H1 (cell line): ENCODE data around the gene MAPT. TPM values are rescaled to one million over a fixed set of nuclear protein-coding genes. Genes with fewer than 3 reads are reported as not detected.

Source experiments
- CTCF ChIA-PET: fragments of 300-600 bp; sonication (Branson Sonifier 250); formaldehyde crosslinking; loops from one replicate; lab custom pipeline; 2021; ENCODE audit not compliant: partially characterized antibody; lab: Charles Lee
- POLR2A ChIA-PET: fragments of 300-600 bp; sonication (Branson Sonifier 250); formaldehyde crosslinking; loops from one replicate; lab custom pipeline; 2021; ENCODE audit warnings: inconsistent platforms; ENCODE audit not compliant: partially characterized antibody; lab: Charles Lee
- DNase-seq, 2 experiments: peaks; one replicate each; pipeline versions ENCODE4 v3.0.0 to v3.0.0-alpha.2; 2010 to 2022; ENCODE audit warnings: low spot score in 2 of 2, low read depth in 1 of 2, mixed read lengths in 1 of 2
- FAIRE-seq: peaks from 2 replicates; lab custom pipeline; 2011; peaks lifted over from hg19 to GRCh38; lab: Jason Lieb, UNC
- H2AFZ ChIP-seq: 2 replicates; pipeline ENCODE4 v1.8.1; 2012; ENCODE audit warnings: low read length, inconsistent platforms
- H2AK5ac ChIP-seq: 2 replicates; pipeline ENCODE4 v1.6.1; 2013; ENCODE audit warnings: low read depth, low read length
- H2BK120ac ChIP-seq: replicated peaks from 2 replicates; pipeline ENCODE3; 2013; ENCODE audit warnings: low read depth, low read length, inconsistent platforms
- H2BK12ac ChIP-seq: 2 replicates; pipeline ENCODE4 v1.6.1; 2013; ENCODE audit warnings: low read depth, low read length
- H2BK15ac ChIP-seq: 2 replicates; pipeline ENCODE4 v1.6.1; 2013; ENCODE audit warnings: low read length
- H2BK20ac ChIP-seq: 2 replicates; pipeline ENCODE4 v1.6.1; 2013; ENCODE audit warnings: low read length
- H2BK5ac ChIP-seq: 2 replicates; pipeline ENCODE4 v1.6.1; 2013; ENCODE audit warnings: low read depth, low read length
- H3K14ac ChIP-seq: 2 replicates; pipeline ENCODE4 v1.6.1; 2013; ENCODE audit warnings: inconsistent platforms; ENCODE audit not compliant: insufficient read length
- H3K18ac ChIP-seq: 2 replicates; pipeline ENCODE4 v1.6.1; 2013; ENCODE audit warnings: low read length; ENCODE audit errors: extremely low read depth
- H3K23ac ChIP-seq: 2 replicates; pipeline ENCODE4 v1.6.1; 2013; ENCODE audit warnings: inconsistent platforms; ENCODE audit not compliant: insufficient read length
- H3K23me2 ChIP-seq: 2 replicates; pipeline ENCODE4 v1.6.1; 2013; ENCODE audit warnings: low read depth, low read length
- H3K27ac ChIP-seq: 2 replicates; pipeline ENCODE4 v1.6.1; 2011; ENCODE audit warnings: low read depth, low read length, inconsistent platforms
- H3K27me3 ChIP-seq, 4 experiments: replicated peaks in 1 of 4; 1 replicate in 1 of 4; 2 replicates in 3 of 4; pipeline versions ENCODE4 v1.6.1 to v1.8.1; 2011 to 2013; ENCODE audit warnings: low read length in 3 of 4, mild to moderate bottlenecking in 3 of 4, inconsistent platforms in 2 of 4, mixed read lengths in 2 of 4, moderate library complexity in 1 of 4; ENCODE audit not compliant: control insufficient read depth in 3 of 4, insufficient read depth in 3 of 4; ENCODE audit errors: extremely low read depth in 1 of 4
- H3K36me3 ChIP-seq, 4 experiments: 2 replicates each; pipeline versions ENCODE4 v1.6.1 to v1.8.1; 2011 to 2013; ENCODE audit warnings: mild to moderate bottlenecking in 4 of 4, low read length in 3 of 4, moderate library complexity in 2 of 4, control low read depth in 1 of 4, inconsistent platforms in 1 of 4; ENCODE audit not compliant: insufficient read depth in 4 of 4, control insufficient read depth in 2 of 4
- H3K4ac ChIP-seq: replicated peaks from 2 replicates; pipeline ENCODE3; 2013; ENCODE audit warnings: low read length, low read depth, mixed read lengths, inconsistent platforms; ENCODE audit not compliant: insufficient read length
- H3K4me1 ChIP-seq, 4 experiments: replicated peaks in 1 of 4; 1 replicate in 1 of 4; 2 replicates in 3 of 4; pipeline versions ENCODE4 v1.6.1 to v1.8.1; 2011 to 2013; ENCODE audit warnings: low read length in 3 of 4, inconsistent platforms in 2 of 4, mixed read lengths in 1 of 4; ENCODE audit not compliant: insufficient read depth in 4 of 4, control insufficient read depth in 3 of 4
- H3K4me2 ChIP-seq, 2 experiments: 2 replicates each; pipeline versions ENCODE4 v1.6.1 to v1.8.1; 2011 to 2013; ENCODE audit warnings: low read depth in 2 of 2, low read length in 2 of 2, control low read depth in 1 of 2, inconsistent platforms in 1 of 2, mild to moderate bottlenecking in 1 of 2; ENCODE audit not compliant: insufficient read depth in 1 of 2
- H3K4me3 ChIP-seq, 4 experiments: fragments of 200-600, 300-600 bp in 1 of 4; sonication (generic), shearing (Covaris generic), sonication (Bioruptor Twin) in 1 of 4; 2 replicates each; pipeline versions ENCODE4 v1.5.1 to v1.8.1; 2011 to 2016; ENCODE audit warnings: low read length in 4 of 4, low read depth in 3 of 4, control low read depth in 2 of 4, inconsistent platforms in 2 of 4, mild to moderate bottlenecking in 2 of 4, mixed read lengths in 1 of 4, moderate library complexity in 1 of 4; ENCODE audit not compliant: insufficient read depth in 2 of 4; ENCODE audit errors: extremely low read depth in 1 of 4
- H3K56ac ChIP-seq: replicated peaks from 2 replicates; pipeline ENCODE3; 2013; ENCODE audit warnings: low read depth, mild to moderate bottlenecking, mixed read lengths, low read length, inconsistent platforms; ENCODE audit not compliant: insufficient read length
- H3K79me1 ChIP-seq: 2 replicates; pipeline ENCODE4 v1.6.1; 2013; ENCODE audit warnings: low read depth, low read length, control low read depth
- H3K79me2 ChIP-seq, 2 experiments: 2 replicates each; pipeline versions ENCODE4 v1.6.1 to v1.8.1; 2012 to 2013; ENCODE audit warnings: low read length in 2 of 2, mild to moderate bottlenecking in 2 of 2, inconsistent platforms in 1 of 2; ENCODE audit not compliant: insufficient read depth in 2 of 2, control insufficient read depth in 1 of 2
- H3K9ac ChIP-seq, 4 experiments: replicated peaks in 1 of 4; 1 replicate in 1 of 4; 2 replicates in 3 of 4; pipeline versions ENCODE4 v1.6.1 to v1.8.1; 2011 to 2013; ENCODE audit warnings: low read depth in 3 of 4, low read length in 3 of 4, control low read depth in 2 of 4, mild to moderate bottlenecking in 2 of 4, moderate library complexity in 2 of 4, inconsistent platforms in 1 of 4; ENCODE audit errors: extremely low read depth in 1 of 4
- H3K9me3 ChIP-seq, 2 experiments: 2 replicates each; pipeline versions ENCODE4 v1.6.1 to v1.8.1; 2012 to 2013; ENCODE audit warnings: mild to moderate bottlenecking in 2 of 2, moderate library complexity in 2 of 2, control low read depth in 1 of 2, inconsistent platforms in 1 of 2, low read depth in 1 of 2, low read length in 1 of 2, mixed read lengths in 1 of 2; ENCODE audit not compliant: insufficient read depth in 2 of 2
- H4K20me1 ChIP-seq, 2 experiments: replicated peaks in 1 of 2; 2 replicates each; pipeline versions ENCODE3 to v1.8.1; 2011 to 2013; ENCODE audit warnings: inconsistent platforms in 2 of 2, low read length in 2 of 2, mild to moderate bottlenecking in 1 of 2; ENCODE audit not compliant: insufficient read depth in 2 of 2, control insufficient read depth in 1 of 2
- H4K5ac ChIP-seq: 2 replicates; pipeline ENCODE4 v1.6.1; 2013; ENCODE audit warnings: low read length, low read depth, mixed read lengths, inconsistent platforms; ENCODE audit not compliant: insufficient read length
- H4K8ac ChIP-seq: 2 replicates; pipeline ENCODE4 v1.8.0; 2013; ENCODE audit warnings: mild to moderate bottlenecking, moderate library complexity, low read length, inconsistent platforms; ENCODE audit not compliant: insufficient read depth; ENCODE audit errors: extremely low read depth
- H4K91ac ChIP-seq: replicated peaks from 2 replicates; pipeline ENCODE3; 2013; ENCODE audit warnings: low read length, mixed read lengths, inconsistent platforms; ENCODE audit not compliant: insufficient read length
- CBX8 ChIP-seq: fragments of 300-800, 300-1000 bp; sonication (generic); IDR thresholded peaks from 2 replicates; pipeline ENCODE4 v1.7.1; 2016; ENCODE audit warnings: low read depth, low read length, borderline replicate concordance
- FOSL1 ChIP-seq: IDR thresholded peaks from 2 replicates; pipeline ENCODE4 v1.6.1; 2011; ENCODE audit warnings: mild to moderate bottlenecking, low read depth, low read length, moderate library complexity; ENCODE audit not compliant: insufficient read depth
- MAFK ChIP-seq: IDR thresholded peaks from 2 replicates; pipeline ENCODE4 v1.6.1; 2012; ENCODE audit warnings: low read depth, mild to moderate bottlenecking, improper control_type of control experiment, low read length
- RAD21 ChIP-seq, 2 experiments: IDR thresholded peaks in 1 of 2; conservative IDR thresholded peaks in 1 of 2; 2 replicates each; pipeline ENCODE4 v1.6.1; 2011; ENCODE audit warnings: low read depth in 2 of 2, low read length in 2 of 2, improper control_type of control experiment in 1 of 2, inconsistent platforms in 1 of 2, mild to moderate bottlenecking in 1 of 2, moderate library complexity in 1 of 2
- SRF ChIP-seq: IDR thresholded peaks from 2 replicates; pipeline ENCODE4 v1.6.1; 2011; ENCODE audit warnings: mild to moderate bottlenecking, low read depth, low read length, moderate library complexity
- YY1 ChIP-seq: IDR thresholded peaks from 2 replicates; pipeline ENCODE4 v1.6.1; 2011; ENCODE audit warnings: low read depth, mild to moderate bottlenecking, low read length
- WGBS, 2 experiments: shearing (Covaris generic) in 1 of 2; methylation state at CpG; one replicate each; pipeline versions ENCODE4 v1.1.6 to v1.1.7; 2013 to 2015; ENCODE audit warnings: low lambda C conversion rate in 2 of 2, mixed read lengths in 2 of 2, inconsistent platforms in 1 of 2, low coverage in 1 of 2, missing lambda C conversion rate in 1 of 2; ENCODE audit not compliant: insufficient replicate concordance in 2 of 2, insufficient coverage in 1 of 2, insufficient read length in 1 of 2; ENCODE audit errors: extremely low coverage in 1 of 2, missing lambda C conversion rate in 1 of 2; 5-methylcytosine and 5-hydroxymethylcytosine counted together
- polyA plus RNA-seq, 7 experiments: library from polyadenylated mRNA; depleted of rRNA in 3 of 7; stranded (reverse) in 5 of 7; unstranded in 2 of 7; fragments of >200 nt in 5 of 7; fragments of 200-250 nt in 2 of 7; gene quantifications; 1 replicate in 5 of 7; 2 replicates in 1 of 7; 4 replicates in 1 of 7; pipeline versions ENCODE4 v1.2.1 to v1.2.3, GENCODE V29; 2011 to 2013; ENCODE audit warnings: missing spikeins in 2 of 7, mixed read lengths in 2 of 7
- total RNA-seq: library from RNA; stranded (reverse); fragmentation: NEBNext Ultra II Directional; extraction: Animal tissue kit (Norgen Biotek cat#: 25700); gene quantifications from 2 replicates; pipeline ENCODE4 v1.2.1, GENCODE V29; 2021
- TF ChIP-seq, protein P1 (sequence below): IDR thresholded peaks from 2 replicates; pipeline ENCODE4 v1.6.1; 2012; ENCODE audit warnings: inconsistent platforms
- TF ChIP-seq, protein P2 (sequence below), 3 experiments: IDR thresholded peaks; 1 replicate in 2 of 3; 2 replicates in 1 of 3; pipeline versions ENCODE4 v1.5.1 to v1.6.1; 2011; ENCODE audit warnings: low read length in 3 of 3, mild to moderate bottlenecking in 3 of 3, inconsistent platforms in 2 of 3, low read depth in 1 of 3, moderate library complexity in 1 of 3; ENCODE audit not compliant: insufficient read depth in 1 of 3; ENCODE audit errors: control extremely low read depth in 1 of 3

The MAPT gene
- total and polyA plus RNA-seq, 2 of the 8 experiments (the other 6 are each of a cell fraction or from before 2014, with no cell fraction given), result 0.54 to 1.7 TPM

DNA sequence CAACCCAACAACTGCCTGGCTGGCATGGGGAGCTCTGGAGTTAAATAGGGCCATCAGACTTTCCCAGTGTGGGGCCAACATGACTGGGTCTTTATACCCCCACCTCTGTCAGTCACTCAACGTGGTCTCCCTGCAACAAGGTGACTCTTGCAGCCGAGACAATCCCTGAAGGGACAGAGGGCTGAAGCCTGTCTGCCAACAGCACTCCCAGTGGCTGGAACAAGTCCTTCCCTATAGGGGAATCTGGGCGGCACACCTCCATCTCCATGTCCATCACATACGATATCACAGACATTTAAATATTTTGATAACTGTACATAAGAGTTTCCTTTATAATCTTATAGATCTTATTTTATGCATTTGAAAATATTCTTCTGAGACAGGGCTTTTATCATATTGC is 4.8 kb upstream of the MAPT start:
- Histone ChIP-seq H3K27ac (no peak overlapping the region), H3K9ac (no peak overlapping the region), H3K9me3 (no peaks in the 10 kb centered on the region), H3K18ac (no peak overlapping the region), H2BK5ac (no peak overlapping the region), H2BK120ac (no peak overlapping the region), H3K36me3 (no peaks in the 10 kb centered on the region), H4K91ac (no peak overlapping the region), H3K56ac (no peak overlapping the region), H4K8ac (no peak overlapping the region), H3K4ac (no peak overlapping the region), H4K5ac (no peak overlapping the region), H3K79me2 (no peaks in the 10 kb centered on the region), H3K27me3 (peaks cover 2 to 14% (median 11%) of the 10 kb centered on the region in 4 experiments), H2AK5ac (no peak overlapping the region), H3K4me2 (no peak overlapping the region), H2BK20ac (no peak overlapping the region), H3K23me2 (peaks cover 5% of the 10 kb centered on the region; the same call in 1 of the 2 replicates), H4K20me1 (no peaks in the 10 kb centered on the region), H3K79me1 (no peaks in the 10 kb centered on the region), H3K4me1 (no peaks in the 10 kb centered on the region; a peak in 1 of 7 replicates), H3K4me3 (no peak overlapping the region), H2AFZ (no peak overlapping the region), H3K23ac (no peak overlapping the region), H3K14ac (no peak overlapping the region), H2BK12ac (no peak overlapping the region), H2BK15ac (no peak overlapping the region)
- 60% methylated on average over 4 of the region's 4 CpGs; no CpG with 5 or more reads in 1 of the 2 experiments for WGBS, 2 experiments
- DNase-seq, result no peak
- ChIA-PET CTCF (interaction anchor here (0.9 to 1.4 kb wide), 3 partner anchors 11 to 24 kb away, joined by 3 to 5 read pairs (median 3); no protein-coding TSS in a partner anchor), POLR2A (no interaction called here)
- FAIRE-seq, result no peak
- no peak for TF ChIP-seq CBX8
- no peak for TF ChIP-seq MAFK
- TF ChIP-seq, protein P1, sequence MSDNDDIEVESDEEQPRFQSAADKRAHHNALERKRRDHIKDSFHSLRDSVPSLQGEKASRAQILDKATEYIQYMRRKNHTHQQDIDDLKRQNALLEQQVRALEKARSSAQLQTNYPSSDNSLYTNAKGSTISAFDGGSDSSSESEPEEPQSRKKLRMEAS, result no peak
- TF ChIP-seq SRF, result no peak
- peak; percentile 39 to 53 for TF ChIP-seq RAD21 (IDR thresholded peaks at IDR 0.05 in 1 of 2, conservative IDR thresholded peaks at IDR 0.05 in 1 of 2; ENCODE audit: low read depth in 2 of 2, low read length in 2 of 2)
- TF ChIP-seq, protein P2, sequence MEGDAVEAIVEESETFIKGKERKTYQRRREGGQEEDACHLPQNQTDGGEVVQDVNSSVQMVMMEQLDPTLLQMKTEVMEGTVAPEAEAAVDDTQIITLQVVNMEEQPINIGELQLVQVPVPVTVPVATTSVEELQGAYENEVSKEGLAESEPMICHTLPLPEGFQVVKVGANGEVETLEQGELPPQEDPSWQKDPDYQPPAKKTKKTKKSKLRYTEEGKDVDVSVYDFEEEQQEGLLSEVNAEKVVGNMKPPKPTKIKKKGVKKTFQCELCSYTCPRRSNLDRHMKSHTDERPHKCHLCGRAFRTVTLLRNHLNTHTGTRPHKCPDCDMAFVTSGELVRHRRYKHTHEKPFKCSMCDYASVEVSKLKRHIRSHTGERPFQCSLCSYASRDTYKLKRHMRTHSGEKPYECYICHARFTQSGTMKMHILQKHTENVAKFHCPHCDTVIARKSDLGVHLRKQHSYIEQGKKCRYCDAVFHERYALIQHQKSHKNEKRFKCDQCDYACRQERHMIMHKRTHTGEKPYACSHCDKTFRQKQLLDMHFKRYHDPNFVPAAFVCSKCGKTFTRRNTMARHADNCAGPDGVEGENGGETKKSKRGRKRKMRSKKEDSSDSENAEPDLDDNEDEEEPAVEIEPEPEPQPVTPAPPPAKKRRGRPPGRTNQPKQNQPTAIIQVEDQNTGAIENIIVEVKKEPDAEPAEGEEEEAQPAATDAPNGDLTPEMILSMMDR (IDR thresholded peaks at IDR 0.05; ENCODE audit: control extremely low read depth in 1 of 3, insufficient read depth in 1 of 3, low read depth in 1 of 3, low read length in 3 of 3), result peak; percentile 56 to 80 (median 69)
- TF ChIP-seq FOSL1, result no peak
- no peak for TF ChIP-seq YY1
